Measurements from ENCODE around the gene EXOC4. TPM values are rescaled to one million over a fixed set of nuclear protein-coding genes. Genes with fewer than 3 reads are reported as not detected.

Gene EXOC4
- total and polyA plus RNA-seq, 2 of the 8 experiments (the other 6 are each of a cell fraction or from before 2014, with no cell fraction given): 27.0 to 67.3 TPM

- H3K56ac ChIP-seq (replicated peaks; ENCODE audit: insufficient read length, low read depth, low read length): no peak overlapping the region
- ChIA-PET POLR2A (ENCODE audit: partially characterized antibody) (no interaction called here), CTCF (ENCODE audit: partially characterized antibody) (interaction anchor here (0.6 to 1.9 kb wide), 3 partner anchors 9 to 10 kb away, joined by 3 to 6 read pairs (median 4); no protein-coding TSS in a partner anchor)
- H2AK5ac ChIP-seq (ENCODE audit: low read depth, low read length): no peak overlapping the region
- H2BK12ac ChIP-seq (ENCODE audit: low read depth, low read length): no peak overlapping the region
- H4K5ac ChIP-seq (ENCODE audit: insufficient read length, low read depth, low read length): no peak overlapping the region
- no peak overlapping the region for H4K91ac ChIP-seq (replicated peaks; ENCODE audit: insufficient read length, low read length)
- no peak overlapping the region for H2BK15ac ChIP-seq (ENCODE audit: low read length)
- no peak overlapping the region for H3K4ac ChIP-seq (replicated peaks; ENCODE audit: insufficient read length, low read depth, low read length)
- no peak overlapping the region for H3K23ac ChIP-seq (ENCODE audit: insufficient read length)
- no peak overlapping the region for H3K27ac ChIP-seq (ENCODE audit: low read depth, low read length)
- H3K18ac ChIP-seq (ENCODE audit: extremely low read depth, low read length): no peak overlapping the region
- H2AFZ ChIP-seq (ENCODE audit: low read length): no peak overlapping the region
- no peaks in the 10 kb centered on the region for H3K9me3 ChIP-seq (ENCODE audit: insufficient read depth in 2 of 2, low read depth in 1 of 2, low read length in 1 of 2)
- no peak overlapping the region for H2BK120ac ChIP-seq (replicated peaks; ENCODE audit: low read depth, low read length)
- H3K79me2 ChIP-seq (ENCODE audit: control insufficient read depth in 1 of 2, insufficient read depth in 2 of 2, low read length in 2 of 2): no peaks in the 10 kb centered on the region
- H3K36me3 ChIP-seq (ENCODE audit: control insufficient read depth in 2 of 4, insufficient read depth in 4 of 4, low read length in 3 of 4): no peaks in the 10 kb centered on the region
- H3K9ac ChIP-seq (replicated peaks in 1 of 4; ENCODE audit: extremely low read depth in 1 of 4, low read depth in 3 of 4, low read length in 3 of 4): no peak overlapping the region
- H4K8ac ChIP-seq (ENCODE audit: extremely low read depth, insufficient read depth, low read length): no peak overlapping the region
- WGBS, 2 experiments (ENCODE audit: extremely low coverage in 1 of 2, insufficient coverage in 1 of 2, insufficient read length in 1 of 2, insufficient replicate concordance in 2 of 2, low coverage in 1 of 2, low lambda C conversion rate in 2 of 2, missing lambda C conversion rate in 1 of 2): 88% methylated on average over 4 of the region's 4 CpGs; no CpG with 5 or more reads in 1 of the 2 experiments
- FAIRE-seq (no peak), DNase-seq (ENCODE audit: low read depth in 1 of 2, low spot score in 2 of 2) (no peak)
- H3K4me1 ChIP-seq (replicated peaks in 1 of 4; ENCODE audit: control insufficient read depth in 3 of 4, insufficient read depth in 4 of 4, low read length in 3 of 4): no peaks in the 10 kb centered on the region
- no peaks in the 10 kb centered on the region for H3K23me2 ChIP-seq (ENCODE audit: low read depth, low read length)
- H3K14ac ChIP-seq (ENCODE audit: insufficient read length): no peak overlapping the region
- no peaks in the 10 kb centered on the region for H3K27me3 ChIP-seq (replicated peaks in 1 of 4; ENCODE audit: control insufficient read depth in 3 of 4, extremely low read depth in 1 of 4, insufficient read depth in 3 of 4, low read length in 3 of 4)
- H2BK5ac ChIP-seq (ENCODE audit: low read depth, low read length): no peak overlapping the region
- H2BK20ac ChIP-seq (ENCODE audit: low read length): no peak overlapping the region
- H3K79me1 ChIP-seq (ENCODE audit: low read depth, low read length): no peaks in the 10 kb centered on the region; the same call in 1 of the 2 replicates
- no peaks in the 10 kb centered on the region for H4K20me1 ChIP-seq (replicated peaks in 1 of 2; ENCODE audit: control insufficient read depth in 1 of 2, insufficient read depth in 2 of 2, low read length in 2 of 2)
- no peak overlapping the region for H3K4me3 ChIP-seq (ENCODE audit: extremely low read depth in 1 of 4, insufficient read depth in 2 of 4, low read depth in 3 of 4, low read length in 4 of 4)
- no peak overlapping the region for H3K4me2 ChIP-seq (ENCODE audit: insufficient read depth in 1 of 2, low read depth in 2 of 2, low read length in 2 of 2)
- no peak for TF ChIP-seq FOSL1 (IDR thresholded peaks at IDR 0.05; ENCODE audit: insufficient read depth, low read depth, low read length)
- no peak for TF ChIP-seq GABPA (IDR thresholded peaks at IDR 0.05; ENCODE audit: borderline replicate concordance, insufficient read depth, low read length)
- no peak for TF ChIP-seq EGR1 (IDR thresholded peaks at IDR 0.05; ENCODE audit: borderline replicate concordance, low read depth, low read length)
- TF ChIP-seq KDM4A (IDR thresholded peaks at IDR 0.05; ENCODE audit: low read depth, low read length, severe bottlenecking): no peak
- TF ChIP-seq BCL11A (IDR thresholded peaks at IDR 0.05; ENCODE audit: low read depth in 2 of 2, low read length in 2 of 2): no peak
- TF ChIP-seq, protein P1, sequence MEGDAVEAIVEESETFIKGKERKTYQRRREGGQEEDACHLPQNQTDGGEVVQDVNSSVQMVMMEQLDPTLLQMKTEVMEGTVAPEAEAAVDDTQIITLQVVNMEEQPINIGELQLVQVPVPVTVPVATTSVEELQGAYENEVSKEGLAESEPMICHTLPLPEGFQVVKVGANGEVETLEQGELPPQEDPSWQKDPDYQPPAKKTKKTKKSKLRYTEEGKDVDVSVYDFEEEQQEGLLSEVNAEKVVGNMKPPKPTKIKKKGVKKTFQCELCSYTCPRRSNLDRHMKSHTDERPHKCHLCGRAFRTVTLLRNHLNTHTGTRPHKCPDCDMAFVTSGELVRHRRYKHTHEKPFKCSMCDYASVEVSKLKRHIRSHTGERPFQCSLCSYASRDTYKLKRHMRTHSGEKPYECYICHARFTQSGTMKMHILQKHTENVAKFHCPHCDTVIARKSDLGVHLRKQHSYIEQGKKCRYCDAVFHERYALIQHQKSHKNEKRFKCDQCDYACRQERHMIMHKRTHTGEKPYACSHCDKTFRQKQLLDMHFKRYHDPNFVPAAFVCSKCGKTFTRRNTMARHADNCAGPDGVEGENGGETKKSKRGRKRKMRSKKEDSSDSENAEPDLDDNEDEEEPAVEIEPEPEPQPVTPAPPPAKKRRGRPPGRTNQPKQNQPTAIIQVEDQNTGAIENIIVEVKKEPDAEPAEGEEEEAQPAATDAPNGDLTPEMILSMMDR (IDR thresholded peaks at IDR 0.05; ENCODE audit: control extremely low read depth in 1 of 3, insufficient read depth in 1 of 3, low read depth in 1 of 3, low read length in 3 of 3): no peak
- TF ChIP-seq NANOG (IDR thresholded peaks at IDR 0.05; ENCODE audit: insufficient read depth, low read depth, low read length, poor library complexity, severe bottlenecking): no peak
- no peak for TF ChIP-seq RXRA (IDR thresholded peaks at IDR 0.05; ENCODE audit: insufficient read depth, low read depth, low read length)
- no peak for TF ChIP-seq CTBP2 (IDR thresholded peaks at IDR 0.05; ENCODE audit: borderline replicate concordance, insufficient read depth, insufficient read length, low read length)
Measured at GRCh38 chr7:133573554-133574265, 320.8 kb downstream of the EXOC4 start.
